Skeletal muscle satellite cell (primary cell): ENCODE data around the gene SERPINH1. TPM values are rescaled to one million over a fixed set of nuclear protein-coding genes. Genes with fewer than 3 reads are reported as not detected.
A peak's percentile ranks its signal among the peaks of the same experiment; 100 is the strongest.

Experiments used
- H3K27me3 ChIP-seq: 2 replicates; pipeline ENCODE4 v1.7.0; 2013; ENCODE audit warnings: low read length; ENCODE audit not compliant: control insufficient read depth, insufficient read depth
- H3K36me3 ChIP-seq: 2 replicates; pipeline ENCODE4 v1.7.0; 2013; ENCODE audit warnings: mild to moderate bottlenecking, control low read depth, low read length; ENCODE audit not compliant: insufficient read depth
- H3K4me1 ChIP-seq: 2 replicates; pipeline ENCODE4 v1.7.0; 2013; ENCODE audit warnings: low read length; ENCODE audit not compliant: control insufficient read depth, insufficient read depth
- H3K4me2 ChIP-seq: 2 replicates; pipeline ENCODE4 v1.7.0; 2013; ENCODE audit warnings: mild to moderate bottlenecking, low read length
- H3K4me3 ChIP-seq: 2 replicates; pipeline ENCODE4 v1.7.0; 2013; ENCODE audit warnings: low read length
- H3K9ac ChIP-seq: 2 replicates; pipeline ENCODE4 v1.7.0; 2013; ENCODE audit warnings: mild to moderate bottlenecking, low read depth, low read length, moderate library complexity
- H3K9me3 ChIP-seq: replicated peaks from 2 replicates; pipeline ENCODE4 v1.7.0; 2013; ENCODE audit warnings: mild to moderate bottlenecking, control low read depth, low read length
- total RNA-seq: library from RNA; depleted of rRNA; stranded (reverse); fragments of >200 nt; gene quantifications from 2 replicates; pipeline ENCODE4 v1.2.3, GENCODE V29; 2012; rRNA removed

SERPINH1 gene
- 849 and 1,070 TPM in 2 replicates for total RNA-seq

- Histone ChIP-seq H3K27me3 (no peaks in the 10 kb centered on the region), H3K4me3 (peak within 1 kb of the TSS; percentile 85), H3K4me1 (peaks cover 57% of the 10 kb centered on the region), H3K9me3 (no peaks in the 10 kb centered on the region), H3K36me3 (peaks cover 29% of the 10 kb centered on the region), H3K4me2 (peak within 1 kb of the TSS; percentile 95), H3K9ac (peak within 1 kb of the TSS; percentile 98)
These were observed at the start of gene SERPINH1 for GRCh38 chr11:75562048-75562835. Gene SERPINH1, plus strand, starts transcription at chr11:75562253. Its CDS starts 4,097 bp downstream, at chr11:75566350.

GRCh38 chr11:75513250-75513649, 48.8 kb upstream of the SERPINH1 start:
- no peak overlapping the region for H3K4me3 ChIP-seq
- no peak overlapping the region for H3K4me2 ChIP-seq
- H3K4me1 ChIP-seq = peaks cover 5% of the 10 kb centered on the region
- H3K36me3 ChIP-seq = no peaks in the 10 kb centered on the region
- no peak overlapping the region for H3K9ac ChIP-seq
- no peaks in the 10 kb centered on the region for H3K9me3 ChIP-seq
- H3K27me3 ChIP-seq = no peaks in the 10 kb centered on the region

GRCh38 chr11:75514596-75514995, 47.5 kb upstream of the SERPINH1 start:
- Histone ChIP-seq H3K27me3 (no peaks in the 10 kb centered on the region), H3K4me3 (no peak overlapping the region), H3K4me2 (no peak overlapping the region), H3K9me3 (no peaks in the 10 kb centered on the region), H3K9ac (no peak overlapping the region), H3K4me1 (peaks cover 5% of the 10 kb centered on the region), H3K36me3 (no peaks in the 10 kb centered on the region)

GRCh38 chr11:75516140-75516539, 45.9 kb upstream of the SERPINH1 start:
- H3K4me1 ChIP-seq = peaks cover 14% of the 10 kb centered on the region
- H3K9me3 ChIP-seq = no peaks in the 10 kb centered on the region
- H3K36me3 ChIP-seq = no peaks in the 10 kb centered on the region
- no peak overlapping the region for H3K4me3 ChIP-seq
- no peak overlapping the region for H3K9ac ChIP-seq
- no peak overlapping the region for H3K4me2 ChIP-seq
- no peaks in the 10 kb centered on the region for H3K27me3 ChIP-seq

GRCh38 chr11:75516886-75517285, 45.2 kb upstream of the SERPINH1 start:
- Histone ChIP-seq H3K9ac (no peak overlapping the region), H3K36me3 (no peaks in the 10 kb centered on the region), H3K4me1 (peaks cover 15% of the 10 kb centered on the region), H3K27me3 (no peaks in the 10 kb centered on the region), H3K4me3 (no peak overlapping the region), H3K9me3 (no peaks in the 10 kb centered on the region), H3K4me2 (no peak overlapping the region)

GRCh38 chr11:75518204-75518549, 43.9 kb upstream of the SERPINH1 start:
- H3K4me3 ChIP-seq = no peak overlapping the region
- no peak overlapping the region for H3K4me2 ChIP-seq
- H3K9ac ChIP-seq = no peak overlapping the region
- no peaks in the 10 kb centered on the region for H3K9me3 ChIP-seq
- no peaks in the 10 kb centered on the region for H3K36me3 ChIP-seq
- no peaks in the 10 kb centered on the region for H3K27me3 ChIP-seq
- peaks cover 15% of the 10 kb centered on the region for H3K4me1 ChIP-seq

DNA sequence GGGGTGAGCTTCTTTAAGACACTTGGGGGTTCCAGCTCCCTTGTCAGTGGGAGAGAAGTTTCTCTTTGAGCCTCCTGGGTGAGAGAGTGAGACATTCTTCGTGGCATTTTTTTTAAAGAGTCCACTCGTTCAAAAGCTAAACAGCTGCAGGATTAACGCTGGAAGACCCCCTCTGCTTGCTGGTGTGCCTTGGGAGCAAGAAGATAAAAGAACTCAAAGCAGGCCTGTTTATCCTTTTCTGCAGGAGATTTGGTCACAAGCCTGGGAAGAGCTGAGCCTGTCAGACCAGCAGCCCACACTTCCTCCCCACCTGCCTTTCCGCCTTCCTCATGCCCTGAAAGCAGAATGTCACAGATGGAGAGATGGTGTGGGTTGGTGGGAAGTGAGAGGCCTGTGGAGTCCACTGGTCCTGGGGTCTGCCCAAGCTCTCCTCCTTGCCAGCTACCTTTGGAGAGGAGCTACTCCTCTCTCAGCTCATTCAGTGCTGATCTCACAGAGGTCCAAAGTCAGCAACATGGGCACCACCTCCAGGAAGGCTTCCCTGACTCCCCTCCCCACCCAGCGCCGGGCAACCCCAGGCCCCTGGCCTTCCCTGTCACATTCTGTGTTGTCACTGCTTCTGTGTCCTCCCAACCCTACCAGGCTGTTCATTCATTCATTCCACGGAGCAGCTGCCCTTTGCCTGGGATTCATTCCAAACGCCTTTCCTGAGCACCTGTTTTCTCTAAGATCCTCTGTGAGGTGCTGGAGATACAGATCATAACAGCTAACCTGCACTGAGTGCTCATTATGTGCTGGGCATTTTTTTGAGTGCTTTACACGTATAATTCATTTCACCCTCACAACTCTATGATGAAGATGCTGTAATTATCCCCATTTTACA, 43.0 kb upstream of the SERPINH1 start:
- Histone ChIP-seq H3K4me1 (peaks cover 10% of the 10 kb centered on the region), H3K9ac (no peak overlapping the region), H3K4me2 (no peak overlapping the region), H3K36me3 (no peaks in the 10 kb centered on the region), H3K4me3 (no peak overlapping the region), H3K27me3 (no peaks in the 10 kb centered on the region), H3K9me3 (no peaks in the 10 kb centered on the region)

- Histone ChIP-seq H3K36me3 (no peaks in the 10 kb centered on the region), H3K4me2 (no peak overlapping the region), H3K9me3 (no peaks in the 10 kb centered on the region), H3K4me3 (no peak overlapping the region), H3K4me1 (peaks cover 21% of the 10 kb centered on the region), H3K27me3 (peaks cover 6% of the 10 kb centered on the region), H3K9ac (no peak overlapping the region)
These were observed 41.4 kb upstream of the SERPINH1 start for GRCh38 chr11:75520688-75521087.

- Histone ChIP-seq H3K4me3 (no peak overlapping the region), H3K4me2 (no peak overlapping the region), H3K36me3 (no peaks in the 10 kb centered on the region), H3K27me3 (peaks cover 6% of the 10 kb centered on the region), H3K4me1 (peaks cover 21% of the 10 kb centered on the region), H3K9me3 (no peaks in the 10 kb centered on the region), H3K9ac (no peak overlapping the region)
These were observed 39.6 kb upstream of the SERPINH1 start for GRCh38 chr11:75522286-75523044.

DNA sequence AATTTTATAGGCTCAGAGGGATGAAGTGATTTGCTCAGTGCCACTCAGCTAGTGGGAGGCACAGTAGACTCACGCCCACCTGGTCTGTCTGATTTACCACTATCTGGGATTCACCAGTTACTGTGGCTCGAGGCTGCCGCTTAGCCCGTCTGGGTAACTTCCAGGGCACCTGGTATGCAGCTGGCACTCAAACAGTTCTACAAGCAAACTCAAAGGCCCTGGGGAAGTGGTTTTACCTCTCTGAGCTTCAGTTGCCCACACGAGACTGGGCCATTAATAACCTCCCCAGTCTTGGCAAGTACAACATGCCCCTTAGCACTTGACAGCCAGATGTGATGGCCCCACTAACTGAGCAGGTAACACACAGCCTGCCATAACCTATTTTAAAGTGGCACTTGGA, 38.9 kb upstream of the SERPINH1 start:
- no peaks in the 10 kb centered on the region for H3K36me3 ChIP-seq
- no peaks in the 10 kb centered on the region for H3K9me3 ChIP-seq
- H3K4me2 ChIP-seq = no peak overlapping the region
- no peak overlapping the region for H3K4me3 ChIP-seq
- peaks cover 6% of the 10 kb centered on the region for H3K27me3 ChIP-seq
- H3K9ac ChIP-seq = no peak overlapping the region
- peaks cover 21% of the 10 kb centered on the region for H3K4me1 ChIP-seq
